Pancreas (tissue), 10 donors: ENCODE results near the gene CLEC17A. TPM values are rescaled to one million over a fixed set of nuclear protein-coding genes. Genes with fewer than 3 reads are reported as not detected.
"Not testable (repeated sequence)": the region's sequence is repeated elsewhere in the genome, so short reads cannot be mapped to it uniquely, and the experiment has no call there.

Experiments used
- ATAC-seq, 4 donors: fragments of 200-7000 bp; cut with Tn5 transposase; one replicate each; pipeline versions ENCODE4 v1.8.0 to v1.9.1; 2020; ENCODE audit warnings: mild to moderate bottlenecking in 4 of 4, moderate library complexity in 4 of 4
- DNase-seq, 6 donors: peaks; one replicate each; pipeline ENCODE4 v3.0.0-alpha.2; 2020
- FAIRE-seq: peaks from 2 replicates; lab custom pipeline; 2012; peaks lifted over from hg19 to GRCh38; lab: Jason Lieb, UNC
- H3K27ac ChIP-seq, 4 donors: fragments of 200-600 bp; sonication (generic); 1 replicate in 3 of 4; 2 replicates in 1 of 4; pipeline versions ENCODE4 v1.5.0 to v1.8.0; 2020
- H3K27me3 ChIP-seq, 4 donors: fragments of 200-600 bp; one replicate each; pipeline ENCODE4 v1.8.0; 2021
- H3K36me3 ChIP-seq, 3 donors: fragments of 200-600 bp; sonication (generic) in 1 of 3; one replicate each; pipeline versions ENCODE4 v1.5.0 to v1.8.0; 2020 to 2021
- H3K4me1 ChIP-seq, 3 donors: fragments of 200-600 bp; one replicate each; pipeline ENCODE4 v1.8.0; 2021
- H3K4me3 ChIP-seq, 4 donors: fragments of 200-600 bp; sonication (generic) in 2 of 4; one replicate each; pipeline versions ENCODE4 v1.5.0 to v1.8.0; 2020 to 2021
- H3K9me3 ChIP-seq, 4 donors: fragments of 200-600 bp; one replicate each; pipeline ENCODE4 v1.8.0; 2021
- WGBS, 2 donors: extraction: QIAGEN DNeasy Blood & Tissue Kit; methylation state at CpG; one replicate each; pipeline ENCODE4 v1.1.7; 2013; 5-methylcytosine and 5-hydroxymethylcytosine counted together
- intact Hi-C, 3 donors: fragments of 100-400 bp; cut with DNase I; formaldehyde crosslinking; loops; one replicate each; pipeline versions ENCODE4 v1.11.1 to v1.14.2; 2022
- polyA plus RNA-seq, 2 donors: library from polyadenylated mRNA; stranded (reverse); fragments of 200-250 nt; gene quantifications; one replicate each; pipeline ENCODE4 v1.2.3, GENCODE V29; 2013
- total RNA-seq, 6 donors: library from RNA; stranded (reverse); fragmentation: NEBNext Ultra II Directional in 4 of 6; extraction: Animal tissue kit (Norgen Biotek cat#: 25700) in 4 of 6; gene quantifications; one replicate each; pipeline versions ENCODE4 v1.2.1 to v1.2.4, GENCODE V29; 2021 to 2023
- TF ChIP-seq, protein P1 (sequence below), 4 donors: fragments of 200-600 bp; sonication (generic) in 3 of 4; IDR thresholded peaks; one replicate each; pipeline versions ENCODE4 v1.5.0 to v1.8.0; 2021; ENCODE audit warnings: antibody characterized with exemption in 4 of 4
- donor health status: healthy with polysubstance abuse.
- donor health status: DM: no; HTN: no; CAD: no; lungs with moderate emphysema.
- donor health status: DM: no; HTN: no; CAD: no.
- donor health status: control.
- donor health status: control.
- donor health status: Bipolar disorder and iron deficiency.
- donor health status: DM: yes; HTN: yes; CAD: no.
- donor health status: DM: no; HTN: no; CAD: no.
- donor health status: DM: no; HTN: no; CAD: no.
- donor health status: DM: yes; HTN: yes; CAD: no.

Gene CLEC17A
- total and polyA plus RNA-seq, 8 donors: 0.09 to 0.15 (median 0.12) TPM; not detected in 4

DNA sequence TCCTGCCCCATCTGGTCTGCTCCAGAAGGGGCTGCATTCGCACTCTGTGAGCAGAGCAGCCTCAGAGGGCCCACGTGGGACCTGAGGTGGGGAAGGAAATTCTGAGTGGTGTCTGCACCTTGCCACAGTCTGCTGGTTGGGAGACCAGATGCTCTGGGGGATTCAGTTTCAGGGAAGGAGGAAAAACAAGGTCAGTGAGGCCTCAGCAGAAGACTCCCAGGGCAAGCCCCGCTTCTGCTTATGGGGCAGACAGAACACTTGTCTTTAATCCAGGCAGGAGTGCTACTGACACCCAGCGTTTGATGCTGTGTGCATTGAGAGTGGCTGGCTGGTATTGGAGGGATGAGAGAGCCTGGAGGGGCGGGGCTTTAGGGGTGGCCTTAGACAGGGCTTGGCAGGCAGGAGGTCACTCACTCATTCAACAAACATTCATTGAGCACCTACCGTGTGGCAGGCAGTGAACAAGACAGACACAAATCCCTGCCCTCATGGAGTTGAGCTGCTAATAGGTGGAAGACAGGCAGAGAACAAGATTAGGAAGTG, 4.9 kb upstream of the CLEC17A start:
- intact Hi-C loops: loop anchor here in 1 of 3 donors (10.0 kb wide), 1 partner anchor 317 kb away; no protein-coding TSS in a partner anchor
- Histone ChIP-seq H3K9me3 (no peaks in the 10 kb centered on the region), H3K36me3 (no peaks in the 10 kb centered on the region), H3K27ac (no peak overlapping the region), H3K27me3 (no peaks in the 10 kb centered on the region), H3K4me1 (no peaks in the 10 kb centered on the region), H3K4me3 (no peak overlapping the region)
- FAIRE-seq (no peak), ATAC-seq (no peak), DNase-seq (peak in 1 of 6 donors; percentile 16)
- TF ChIP-seq, protein P1, sequence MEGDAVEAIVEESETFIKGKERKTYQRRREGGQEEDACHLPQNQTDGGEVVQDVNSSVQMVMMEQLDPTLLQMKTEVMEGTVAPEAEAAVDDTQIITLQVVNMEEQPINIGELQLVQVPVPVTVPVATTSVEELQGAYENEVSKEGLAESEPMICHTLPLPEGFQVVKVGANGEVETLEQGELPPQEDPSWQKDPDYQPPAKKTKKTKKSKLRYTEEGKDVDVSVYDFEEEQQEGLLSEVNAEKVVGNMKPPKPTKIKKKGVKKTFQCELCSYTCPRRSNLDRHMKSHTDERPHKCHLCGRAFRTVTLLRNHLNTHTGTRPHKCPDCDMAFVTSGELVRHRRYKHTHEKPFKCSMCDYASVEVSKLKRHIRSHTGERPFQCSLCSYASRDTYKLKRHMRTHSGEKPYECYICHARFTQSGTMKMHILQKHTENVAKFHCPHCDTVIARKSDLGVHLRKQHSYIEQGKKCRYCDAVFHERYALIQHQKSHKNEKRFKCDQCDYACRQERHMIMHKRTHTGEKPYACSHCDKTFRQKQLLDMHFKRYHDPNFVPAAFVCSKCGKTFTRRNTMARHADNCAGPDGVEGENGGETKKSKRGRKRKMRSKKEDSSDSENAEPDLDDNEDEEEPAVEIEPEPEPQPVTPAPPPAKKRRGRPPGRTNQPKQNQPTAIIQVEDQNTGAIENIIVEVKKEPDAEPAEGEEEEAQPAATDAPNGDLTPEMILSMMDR (IDR thresholded peaks at IDR 0.05): no peak
- 51 to 52% methylated on average over 6 of the region's 6 CpGs for WGBS, 2 donors

DNA sequence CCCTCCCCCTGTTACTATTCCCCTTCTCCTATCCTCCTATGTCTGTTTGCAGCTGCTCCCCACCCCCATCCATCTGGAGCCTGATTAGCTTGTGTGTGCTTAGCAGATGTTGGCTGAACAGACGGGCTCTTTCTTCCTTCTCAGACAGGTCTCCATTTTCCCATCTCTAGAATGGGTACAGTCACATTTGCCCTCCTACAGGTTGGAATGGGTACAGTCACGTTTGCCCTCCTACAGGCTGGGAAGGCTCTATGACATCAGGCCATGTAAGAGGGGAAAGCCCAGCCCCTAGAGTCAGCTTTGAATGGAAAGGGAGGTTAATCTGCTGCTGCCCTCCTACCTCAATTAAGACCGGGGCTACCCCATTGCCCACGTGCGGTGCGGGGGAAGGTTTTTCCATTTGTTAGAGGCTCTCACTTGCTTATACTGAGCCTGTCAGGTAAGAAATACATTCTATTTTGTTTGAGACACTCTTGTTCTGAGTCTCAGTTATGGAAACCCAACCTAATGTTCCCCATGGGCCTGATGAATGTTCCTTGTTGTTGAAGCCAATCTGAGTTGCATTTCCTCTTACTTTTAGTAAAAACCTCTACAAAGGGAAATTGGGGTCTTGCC, 2.2 kb upstream of the CLEC17A start:
- ATAC-seq (no peak), FAIRE-seq (no peak), DNase-seq (no peak)
- Histone ChIP-seq H3K4me3 (no peak overlapping the region), H3K4me1 (no peaks in the 10 kb centered on the region), H3K27ac (no peak overlapping the region), H3K27me3 (no peaks in the 10 kb centered on the region), H3K36me3 (no peaks in the 10 kb centered on the region), H3K9me3 (no peaks in the 10 kb centered on the region)
- TF ChIP-seq, protein P1 (IDR thresholded peaks at IDR 0.05): no peak
- intact Hi-C loops: no loop called here
- WGBS, 2 donors: 39 to 55% methylated on average over 6 of the region's 6 CpGs

DNA sequence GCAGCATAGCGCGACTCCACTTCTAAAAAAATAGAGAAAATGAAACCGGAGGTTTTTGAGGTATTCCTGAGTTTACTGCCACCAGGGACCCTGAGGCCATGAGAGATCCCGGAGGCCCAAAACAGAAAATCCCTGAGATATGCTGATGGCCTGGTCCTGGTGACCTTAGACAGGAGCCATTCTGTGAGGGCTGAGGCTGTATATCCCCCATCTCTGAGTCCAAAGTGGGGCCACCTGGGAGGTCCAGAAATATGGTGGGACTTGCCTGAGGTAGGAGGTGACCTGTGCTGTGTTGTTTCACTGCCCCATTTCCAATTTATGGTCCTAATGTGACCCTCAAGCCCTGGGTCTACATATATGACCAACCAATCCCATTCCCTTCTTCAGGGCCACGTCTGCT, 1.5 kb downstream of the CLEC17A start:
- FAIRE-seq, H3K27me3 ChIP-seq, H3K4me1 ChIP-seq, intact Hi-C loops, H3K36me3 ChIP-seq, H3K27ac ChIP-seq, ATAC-seq, DNase-seq, H3K9me3 ChIP-seq, H3K4me3 ChIP-seq: not testable (repeated sequence)
- WGBS, 2 donors: 67 to 80% methylated on average over 4 of the region's 5 CpGs

DNA sequence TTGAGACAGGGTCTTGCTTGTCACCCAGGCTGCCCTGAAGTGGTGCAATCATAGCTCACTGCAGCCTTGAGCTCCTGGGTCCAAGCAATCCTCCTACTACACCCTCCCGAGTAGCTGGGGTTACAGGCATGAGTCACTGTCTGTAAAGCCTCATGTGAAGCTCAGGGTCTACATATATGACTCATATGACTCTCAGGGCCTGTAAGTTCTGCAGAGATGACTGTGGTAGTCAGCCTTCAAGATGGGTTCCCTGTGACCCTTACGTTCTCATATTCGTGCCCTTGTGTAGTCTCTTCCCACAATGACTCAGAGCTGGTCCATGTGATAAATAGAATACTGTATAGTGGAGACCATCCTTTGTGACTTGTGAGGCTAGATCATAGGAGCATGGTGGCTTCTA, 2.3 kb downstream of the CLEC17A start:
- H3K36me3 ChIP-seq, H3K9me3 ChIP-seq, H3K4me3 ChIP-seq, intact Hi-C loops, DNase-seq, FAIRE-seq, ATAC-seq, H3K27ac ChIP-seq, H3K4me1 ChIP-seq, H3K27me3 ChIP-seq: not testable (repeated sequence)
- 42 to 60% methylated on average over 3 of the region's 3 CpGs for WGBS, 2 donors

DNA sequence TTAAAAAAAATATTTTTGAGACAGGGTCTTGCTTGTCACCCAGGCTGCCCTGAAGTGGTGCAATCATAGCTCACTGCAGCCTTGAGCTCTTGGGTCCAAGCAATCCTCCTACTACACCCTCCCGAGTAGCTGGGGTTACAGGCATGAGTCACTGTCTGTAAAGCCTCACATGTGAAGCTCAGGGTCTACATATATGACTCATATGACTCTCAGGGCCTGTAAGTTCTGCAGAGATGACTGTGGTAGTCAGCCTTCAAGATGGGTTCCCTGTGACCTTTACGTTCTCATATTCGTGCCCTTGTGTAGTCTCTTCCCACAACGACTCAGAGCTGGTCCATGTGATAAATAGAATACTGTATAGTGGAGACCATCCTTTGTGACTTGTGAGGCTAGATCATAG, 6.5 kb downstream of the CLEC17A start:
- H3K27ac ChIP-seq, H3K36me3 ChIP-seq, H3K4me1 ChIP-seq, DNase-seq, ATAC-seq, FAIRE-seq, H3K9me3 ChIP-seq, H3K27me3 ChIP-seq, intact Hi-C loops, H3K4me3 ChIP-seq: not testable (repeated sequence)
- WGBS, 2 donors: 45 to 48% methylated on average over 4 of the region's 4 CpGs

DNA sequence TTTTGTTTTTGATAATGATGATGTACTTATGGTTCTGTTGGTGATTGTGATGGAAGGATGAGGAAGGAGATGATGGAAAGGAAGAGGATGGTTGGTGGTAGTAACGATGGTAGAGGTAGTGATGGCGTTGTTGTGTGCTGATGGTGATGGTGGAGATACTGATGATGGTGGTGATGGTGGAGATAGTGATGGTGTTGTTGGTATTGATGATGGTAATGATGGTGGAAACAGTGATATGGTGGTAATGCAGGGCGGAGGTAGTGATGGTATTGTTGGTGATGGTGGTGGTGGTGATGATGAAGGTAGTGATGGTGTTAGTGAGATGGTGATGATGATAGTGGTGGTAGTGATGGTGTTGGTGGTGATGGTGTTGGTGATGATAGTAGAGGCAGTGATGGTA, 12.7 kb downstream of the CLEC17A start:
- TF ChIP-seq, protein P1 (IDR thresholded peaks at IDR 0.05): no peak
- 63 to 78% methylated on average over 3 of the region's 3 CpGs for WGBS, 2 donors
- Histone ChIP-seq H3K4me1 (no peaks in the 10 kb centered on the region), H3K27me3 (no peaks in the 10 kb centered on the region), H3K4me3 (no peak overlapping the region), H3K9me3 (no peaks in the 10 kb centered on the region), H3K36me3 (no peaks in the 10 kb centered on the region), H3K27ac (no peak overlapping the region)
- no peak for ATAC-seq
- no peak for DNase-seq
- no peak for FAIRE-seq
- intact Hi-C loops: no loop called here
